HCT116 (cell line): ENCODE results near the gene RPL39L. TPM values are rescaled to one million over a fixed set of nuclear protein-coding genes. Genes with fewer than 3 reads are reported as not detected.

ENCODE experiments used
- ATAC-seq: fragments of 200-7000 bp; cut with Tn5 transposase; 2 replicates; pipeline ENCODE4 v1.9.1; 2020; ENCODE audit warnings: mild to moderate bottlenecking, moderate library complexity
- BruUV-seq: library from RNA; stranded (reverse); fragments of 400-500 nt; replicated peaks from 2 replicates; lab custom pipeline; 2021; lab: Mats Ljungman, UMichigan
- CTCF ChIA-PET: fragments of 300-600 bp; sonication (Branson Sonifier 250); formaldehyde crosslinking; loops from one replicate; lab custom pipeline; 2021; ENCODE audit warnings: antibody characterized with exemption; lab: Charles Lee
- POLR2A ChIA-PET: fragments of 300-600, 350-600 bp; sonication (Branson Sonifier 250); formaldehyde crosslinking; loops from one replicate; lab custom pipeline; 2021; ENCODE audit warnings: antibody characterized with exemption; lab: Charles Lee
- RAD21 ChIA-PET, 2 experiments: fragments of 300-600 bp; sonication (Branson Sonifier 250); formaldehyde crosslinking; loops; one replicate each; lab custom pipeline; 2023; ENCODE audit warnings: low total read pairs in 2 of 2; ENCODE audit not compliant: uncharacterized antibody in 2 of 2, unreplicated experiment in 2 of 2, low non-redundant PET in 1 of 2; lab: Charles Lee
- DNase-seq: peaks from one replicate; pipeline ENCODE4 v3.0.0-alpha.2; 2010; ENCODE audit warnings: low read depth, low spot score
- H2AFZ ChIP-seq: fragments of 200-600 bp; shearing (Covaris generic), sonication (generic); 2 replicates; pipeline ENCODE4 v1.6.1; 2017; ENCODE audit warnings: low read depth, mixed run types, mixed read lengths, antibody characterized with exemption, low read length; ENCODE audit not compliant: poor library complexity, severe bottlenecking
- H3K27ac ChIP-seq: 2 replicates; pipeline ENCODE4 v1.5.1; 2012; ENCODE audit warnings: low read depth, low read length
- H3K27me3 ChIP-seq: fragments of 200-600 bp; sonication (generic); 2 replicates; pipeline ENCODE4 v1.6.1; 2016; ENCODE audit warnings: mixed run types, low read length, mixed read lengths; ENCODE audit not compliant: insufficient read depth
- H3K36me3 ChIP-seq, 2 experiments: fragments of 200-500 bp in 1 of 2; fragments of 200-600 bp in 1 of 2; sonication (Bioruptor generic) in 1 of 2; sonication (generic) in 1 of 2; 2 replicates each; pipeline versions ENCODE4 v1.5.1 to v1.6.1; 2014 to 2016; ENCODE audit warnings: low read length in 2 of 2, inconsistent platforms in 1 of 2, mixed read lengths in 1 of 2, mixed run types in 1 of 2; ENCODE audit not compliant: insufficient read depth in 2 of 2, control insufficient read depth in 1 of 2
- H3K4me1 ChIP-seq, 2 experiments: fragments of 200-600 bp in 1 of 2; sonication (generic) in 1 of 2; 2 replicates each; pipeline versions ENCODE4 v1.5.1 to v1.6.1; 2012 to 2017; ENCODE audit warnings: low read length in 2 of 2, inconsistent platforms in 1 of 2, mild to moderate bottlenecking in 1 of 2, mixed read lengths in 1 of 2, mixed run types in 1 of 2, moderate library complexity in 1 of 2; ENCODE audit not compliant: insufficient read depth in 2 of 2, control insufficient read depth in 1 of 2
- H3K4me2 ChIP-seq: fragments of 200-600 bp; sonication (generic); 2 replicates; pipeline ENCODE4 v1.6.1; 2017; ENCODE audit warnings: mixed run types, low read length, mixed read lengths
- H3K4me3 ChIP-seq, 2 experiments: fragments of 200-600 bp in 1 of 2; sonication (generic) in 1 of 2; replicated peaks in 1 of 2; 2 replicates each; pipeline ENCODE4 v1.5.1; 2011 to 2016; ENCODE audit warnings: low read length in 2 of 2, control low read depth in 1 of 2, low read depth in 1 of 2, mild to moderate bottlenecking in 1 of 2, mixed read lengths in 1 of 2, mixed run types in 1 of 2
- H3K79me2 ChIP-seq: fragments of 200-600 bp; sonication (generic); 2 replicates; pipeline ENCODE4 v1.6.1; 2017; ENCODE audit warnings: mild to moderate bottlenecking, mixed run types, low read length, moderate library complexity, mixed read lengths; ENCODE audit not compliant: insufficient read depth
- H3K9ac ChIP-seq: fragments of 200-600 bp; sonication (generic); 2 replicates; pipeline ENCODE4 v1.6.1; 2016; ENCODE audit warnings: low read length, mixed read lengths
- H3K9me2 ChIP-seq: fragments of 200-600 bp; sonication (generic), shearing (Covaris generic); 2 replicates; pipeline ENCODE4 v1.6.1; 2017; ENCODE audit warnings: mixed run types, mild to moderate bottlenecking, moderate library complexity; ENCODE audit not compliant: insufficient read depth
- H3K9me3 ChIP-seq, 2 experiments: fragments of 200-500 bp in 1 of 2; fragments of 200-600 bp in 1 of 2; sonication (Bioruptor generic) in 1 of 2; sonication (generic) in 1 of 2; 2 replicates each; pipeline ENCODE4 v1.6.1; 2014 to 2017; ENCODE audit warnings: low read length in 2 of 2, mixed read lengths in 2 of 2, inconsistent platforms in 1 of 2, low read depth in 1 of 2, mild to moderate bottlenecking in 1 of 2, mixed run types in 1 of 2, moderate library complexity in 1 of 2; ENCODE audit not compliant: control insufficient read depth in 1 of 2, insufficient read depth in 1 of 2
- H4K20me1 ChIP-seq: fragments of 200-600 bp; sonication (generic), shearing (Covaris generic); 2 replicates; pipeline ENCODE4 v1.6.1; 2017; ENCODE audit warnings: mixed run types, mild to moderate bottlenecking, moderate library complexity; ENCODE audit not compliant: insufficient read depth
- CBX3 ChIP-seq: IDR thresholded peaks from 2 replicates; pipeline ENCODE4 v1.6.1; 2012; ENCODE audit warnings: low read depth
- CEBPB ChIP-seq: IDR thresholded peaks from 2 replicates; pipeline ENCODE4 v1.6.1; 2012; ENCODE audit warnings: low read depth
- ELF1 ChIP-seq: IDR thresholded peaks from 2 replicates; pipeline ENCODE4 v1.6.1; 2012; ENCODE audit warnings: low read depth, borderline replicate concordance
- EZH2 ChIP-seq: fragments of 200-600 bp; sonication (generic); IDR thresholded peaks from 2 replicates; pipeline ENCODE4 v1.6.1; 2017; ENCODE audit warnings: antibody characterized with exemption, mixed run types
- FOSL1 ChIP-seq: IDR thresholded peaks from 2 replicates; pipeline ENCODE4 v1.6.1; 2012; ENCODE audit warnings: low read depth
- JUND ChIP-seq: IDR thresholded peaks from 2 replicates; pipeline ENCODE4 v1.6.1; 2012
- POLR2AphosphoS5 ChIP-seq: IDR thresholded peaks from 2 replicates; pipeline ENCODE4 v1.6.1; 2011; ENCODE audit warnings: mild to moderate bottlenecking, low read depth, low read length, moderate library complexity
- TCF7L2 ChIP-seq: IDR thresholded peaks from 2 replicates; pipeline ENCODE4 v1.7.0; 2011; ENCODE audit warnings: borderline replicate concordance, inconsistent platforms; ENCODE audit not compliant: insufficient read depth, insufficient read length; ENCODE audit errors: extremely low read depth
- intact Hi-C: fragments of 100-400 bp; cut with micrococcal nuclease; formaldehyde crosslinking; loops from 2 replicates; pipeline ENCODE4 v1.10.0; 2022
- total RNA-seq: library from RNA; stranded (reverse); gene quantifications from one replicate; pipeline ENCODE4 v1.2.1, GENCODE V29; 2021; ENCODE audit not compliant: unreplicated experiment
- TF ChIP-seq, protein P1 (sequence below): IDR thresholded peaks from 2 replicates; pipeline ENCODE4 v1.6.1; 2012; ENCODE audit warnings: low read depth
- TF ChIP-seq, protein P2 (sequence below): IDR thresholded peaks from 2 replicates; pipeline ENCODE4 v1.6.1; 2011; ENCODE audit warnings: mild to moderate bottlenecking, low read length, moderate library complexity; ENCODE audit not compliant: insufficient replicate concordance; ENCODE audit errors: extremely low read depth
- TF ChIP-seq, protein P3 (sequence below): IDR thresholded peaks from 2 replicates; pipeline ENCODE4 v1.6.1; 2012

RPL39L gene
- total RNA-seq, 1 experiment from 2014 or later = not detected

DNA sequence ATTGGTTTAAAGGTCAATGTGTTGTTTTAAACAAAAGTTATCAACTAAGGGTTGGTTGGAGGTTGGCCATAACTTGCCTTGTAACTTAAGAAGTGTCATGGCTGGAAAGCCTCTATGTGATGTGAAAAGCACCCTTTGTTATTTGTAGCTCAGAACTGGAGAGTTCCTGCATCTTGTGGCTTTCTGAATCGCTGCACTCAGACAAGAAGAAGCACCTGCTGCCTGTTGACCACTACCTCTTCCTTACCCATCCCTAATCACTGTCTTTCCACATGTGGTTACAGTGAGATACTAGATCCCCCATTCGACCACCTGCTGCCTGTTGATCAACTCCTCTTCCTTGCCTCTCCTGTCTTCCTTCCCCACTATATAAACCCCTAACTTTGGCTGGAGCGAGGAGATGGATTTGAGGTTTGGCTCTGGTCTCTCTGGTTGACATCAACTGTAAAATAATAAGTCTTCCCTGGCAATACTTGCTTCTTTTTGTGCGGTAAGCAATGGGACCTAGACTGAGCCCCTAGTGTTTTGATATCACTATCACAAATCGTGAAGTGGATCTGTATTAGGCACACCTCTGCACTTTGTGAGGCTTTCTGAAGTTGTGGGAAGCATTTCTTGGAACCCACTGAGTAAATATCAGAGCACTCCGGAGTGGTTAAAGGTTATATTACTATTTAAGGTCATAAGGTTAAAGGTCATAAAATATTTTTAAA, 13.8 kb downstream of the RPL39L start:
- Histone ChIP-seq H3K9ac (no peak overlapping the region), H3K9me2 (no peaks in the 10 kb centered on the region), H3K4me1 (no peaks in the 10 kb centered on the region), H4K20me1 (no peaks in the 10 kb centered on the region), H3K4me3 (no peak overlapping the region), H3K27ac (no peak overlapping the region), H2AFZ (no peak overlapping the region), H3K9me3 (no peaks in the 10 kb centered on the region), H3K4me2 (no peak overlapping the region), H3K79me2 (no peaks in the 10 kb centered on the region), H3K27me3 (no peaks in the 10 kb centered on the region), H3K36me3 (no peaks in the 10 kb centered on the region)
- ATAC-seq = no peak
- ChIA-PET RAD21 (no interaction called here), CTCF (no interaction called here), POLR2A (no interaction called here)
- BruUV-seq = no TSS peak
- TF ChIP-seq, protein P1, sequence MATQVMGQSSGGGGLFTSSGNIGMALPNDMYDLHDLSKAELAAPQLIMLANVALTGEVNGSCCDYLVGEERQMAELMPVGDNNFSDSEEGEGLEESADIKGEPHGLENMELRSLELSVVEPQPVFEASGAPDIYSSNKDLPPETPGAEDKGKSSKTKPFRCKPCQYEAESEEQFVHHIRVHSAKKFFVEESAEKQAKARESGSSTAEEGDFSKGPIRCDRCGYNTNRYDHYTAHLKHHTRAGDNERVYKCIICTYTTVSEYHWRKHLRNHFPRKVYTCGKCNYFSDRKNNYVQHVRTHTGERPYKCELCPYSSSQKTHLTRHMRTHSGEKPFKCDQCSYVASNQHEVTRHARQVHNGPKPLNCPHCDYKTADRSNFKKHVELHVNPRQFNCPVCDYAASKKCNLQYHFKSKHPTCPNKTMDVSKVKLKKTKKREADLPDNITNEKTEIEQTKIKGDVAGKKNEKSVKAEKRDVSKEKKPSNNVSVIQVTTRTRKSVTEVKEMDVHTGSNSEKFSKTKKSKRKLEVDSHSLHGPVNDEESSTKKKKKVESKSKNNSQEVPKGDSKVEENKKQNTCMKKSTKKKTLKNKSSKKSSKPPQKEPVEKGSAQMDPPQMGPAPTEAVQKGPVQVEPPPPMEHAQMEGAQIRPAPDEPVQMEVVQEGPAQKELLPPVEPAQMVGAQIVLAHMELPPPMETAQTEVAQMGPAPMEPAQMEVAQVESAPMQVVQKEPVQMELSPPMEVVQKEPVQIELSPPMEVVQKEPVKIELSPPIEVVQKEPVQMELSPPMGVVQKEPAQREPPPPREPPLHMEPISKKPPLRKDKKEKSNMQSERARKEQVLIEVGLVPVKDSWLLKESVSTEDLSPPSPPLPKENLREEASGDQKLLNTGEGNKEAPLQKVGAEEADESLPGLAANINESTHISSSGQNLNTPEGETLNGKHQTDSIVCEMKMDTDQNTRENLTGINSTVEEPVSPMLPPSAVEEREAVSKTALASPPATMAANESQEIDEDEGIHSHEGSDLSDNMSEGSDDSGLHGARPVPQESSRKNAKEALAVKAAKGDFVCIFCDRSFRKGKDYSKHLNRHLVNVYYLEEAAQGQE = no peak
- no peak for TF ChIP-seq FOSL1
- TF ChIP-seq CEBPB = no peak
- no peak for TF ChIP-seq TCF7L2
- no peak for TF ChIP-seq JUND
- TF ChIP-seq, protein P2, sequence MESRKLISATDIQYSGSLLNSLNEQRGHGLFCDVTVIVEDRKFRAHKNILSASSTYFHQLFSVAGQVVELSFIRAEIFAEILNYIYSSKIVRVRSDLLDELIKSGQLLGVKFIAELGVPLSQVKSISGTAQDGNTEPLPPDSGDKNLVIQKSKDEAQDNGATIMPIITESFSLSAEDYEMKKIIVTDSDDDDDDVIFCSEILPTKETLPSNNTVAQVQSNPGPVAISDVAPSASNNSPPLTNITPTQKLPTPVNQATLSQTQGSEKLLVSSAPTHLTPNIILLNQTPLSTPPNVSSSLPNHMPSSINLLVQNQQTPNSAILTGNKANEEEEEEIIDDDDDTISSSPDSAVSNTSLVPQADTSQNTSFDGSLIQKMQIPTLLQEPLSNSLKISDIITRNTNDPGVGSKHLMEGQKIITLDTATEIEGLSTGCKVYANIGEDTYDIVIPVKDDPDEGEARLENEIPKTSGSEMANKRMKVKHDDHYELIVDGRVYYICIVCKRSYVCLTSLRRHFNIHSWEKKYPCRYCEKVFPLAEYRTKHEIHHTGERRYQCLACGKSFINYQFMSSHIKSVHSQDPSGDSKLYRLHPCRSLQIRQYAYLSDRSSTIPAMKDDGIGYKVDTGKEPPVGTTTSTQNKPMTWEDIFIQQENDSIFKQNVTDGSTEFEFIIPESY = no peak
- TF ChIP-seq ELF1 = no peak
- TF ChIP-seq CBX3 = no peak
- no peak for TF ChIP-seq POLR2AphosphoS5
- TF ChIP-seq, protein P3, sequence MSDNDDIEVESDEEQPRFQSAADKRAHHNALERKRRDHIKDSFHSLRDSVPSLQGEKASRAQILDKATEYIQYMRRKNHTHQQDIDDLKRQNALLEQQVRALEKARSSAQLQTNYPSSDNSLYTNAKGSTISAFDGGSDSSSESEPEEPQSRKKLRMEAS = no peak
- TF ChIP-seq EZH2 = no peak
- DNase-seq = no peak
- intact Hi-C loops = no loop called here
